GM12892 (cell line): Measurements from ENCODE around the gene RNF144A.

ENCODE experiments used
- POLR2A ChIP-seq: IDR thresholded peaks from 2 replicates; pipeline ENCODE4 v1.6.1; 2011; ENCODE audit warnings: low read depth, low read length, control low read depth
- TAF1 ChIP-seq: IDR thresholded peaks from 2 replicates; pipeline ENCODE4 v1.6.1; 2011; ENCODE audit warnings: low read depth, mild to moderate bottlenecking, control low read depth, low read length, borderline replicate concordance

DNA sequence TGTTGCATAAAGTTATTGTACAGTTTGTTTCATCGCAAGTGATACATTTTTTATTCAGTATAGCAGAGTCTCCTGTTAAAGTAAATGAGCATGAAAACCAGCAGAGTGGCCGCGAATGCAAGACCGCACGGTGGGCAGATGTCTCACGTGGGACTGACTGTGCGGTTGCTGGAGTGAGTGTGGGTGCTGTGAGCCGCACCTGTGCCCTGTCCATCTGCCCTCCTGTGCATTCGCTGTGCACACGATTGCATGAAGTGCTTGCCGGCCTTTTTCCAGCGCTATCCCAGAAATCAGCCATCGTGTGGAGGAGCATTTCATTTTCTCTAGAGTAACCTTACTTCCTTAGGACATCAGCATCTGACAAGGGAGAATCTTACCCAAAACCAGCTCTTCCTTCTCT lies 118.7 kb downstream of the RNF144A start:
- TF ChIP-seq TAF1: no peak
- TF ChIP-seq POLR2A: no peak
